ENCODE data around the gene NTRK1.

GRCh38 chr1:156886583-156887281 lies 26.1 kb downstream of the NTRK1 start:
- TF ChIP-seq POLR2A (IDR thresholded peaks at IDR 0.05): no peak
- no peak for TF ChIP-seq CTCF (IDR thresholded peaks at IDR 0.05)

All from thyroid gland (tissue), 4 donors.